HepG2 (cell line): ENCODE measurements around the gene ERCC5. TPM values are rescaled to one million over a fixed set of nuclear protein-coding genes. Genes with fewer than 3 reads are reported as not detected.

Experiments
- CBX1 ChIP-seq: IDR thresholded peaks from one replicate; pipeline ENCODE4 v1.6.1; 2016; ENCODE audit warnings: antibody characterized with exemption, low read depth
- CHD2 ChIP-seq: IDR thresholded peaks from 2 replicates; pipeline ENCODE4 v1.6.1; 2011; ENCODE audit warnings: low read depth, low read length, improper control_type of control experiment
- CREB1 ChIP-seq, 2 experiments: fragments of 450-650 bp in 1 of 2; IDR thresholded peaks; 2 replicates each; pipeline ENCODE4 v1.6.1; 2016 to 2017; ENCODE audit warnings: control low read depth in 1 of 2, mild to moderate bottlenecking in 1 of 2, missing compliant biosample characterization in 1 of 2, missing genetic modification characterization in 1 of 2
- EED ChIP-seq: sonication (generic); formaldehyde crosslinking; IDR thresholded peaks from 2 replicates; pipeline ENCODE4 v1.5.0; 2020; ENCODE audit warnings: mild to moderate bottlenecking, missing genetic modification reagents
- FUBP1 ChIP-seq: sonication (generic); formaldehyde crosslinking; IDR thresholded peaks from 2 replicates; pipeline ENCODE4 v1.5.1; 2020; ENCODE audit warnings: missing genetic modification reagents, mild to moderate bottlenecking, borderline replicate concordance
- HIC2 ChIP-seq: sonication (generic); formaldehyde crosslinking; IDR thresholded peaks from 2 replicates; pipeline ENCODE4 v1.9.0; 2022; ENCODE audit warnings: low read depth, missing genetic modification reagents
- HNRNPK ChIP-seq: fragments of 200-400 bp; formaldehyde crosslinking; IDR thresholded peaks from 2 replicates; pipeline ENCODE4 v1.6.1; 2018; ENCODE audit warnings: low read length, low read depth, moderate library complexity, mild to moderate bottlenecking; ENCODE audit not compliant: poor library complexity, severe bottlenecking
- JUN ChIP-seq: sonication (generic); formaldehyde crosslinking; IDR thresholded peaks from 2 replicates; pipeline ENCODE4 v1.4.0; 2020; ENCODE audit warnings: mild to moderate bottlenecking, missing genetic modification reagents
- MAF1 ChIP-seq: sonication (generic); formaldehyde crosslinking; IDR thresholded peaks from 2 replicates; pipeline ENCODE4 v1.5.0; 2020; ENCODE audit warnings: missing genetic modification reagents, borderline replicate concordance
- NFYC ChIP-seq: IDR thresholded peaks from 2 replicates; pipeline ENCODE4 v1.6.1; 2016; ENCODE audit warnings: missing genetic modification reagents, missing compliant biosample characterization
- NONO ChIP-seq, 2 experiments: fragments of 450-650 bp in 1 of 2; sonication (generic) in 1 of 2; formaldehyde crosslinking in 1 of 2; IDR thresholded peaks in 1 of 2; conservative IDR thresholded peaks in 1 of 2; 2 replicates each; pipeline versions ENCODE4 v1.6.1 to v1.8.0; 2017 to 2022; ENCODE audit warnings: mild to moderate bottlenecking in 1 of 2, missing genetic modification reagents in 1 of 2, moderate library complexity in 1 of 2
- NR2F2 ChIP-seq: IDR thresholded peaks from 2 replicates; pipeline ENCODE4 v1.6.1; 2012; ENCODE audit warnings: low read depth, inconsistent platforms, borderline replicate concordance
- SALL1 ChIP-seq: sonication (generic); formaldehyde crosslinking; IDR thresholded peaks from 2 replicates; pipeline ENCODE4 v1.8.0; 2022; ENCODE audit warnings: mild to moderate bottlenecking, missing genetic modification reagents
- TOE1 ChIP-seq: sonication (generic); formaldehyde crosslinking; IDR thresholded peaks from 2 replicates; pipeline ENCODE4 v1.4.0; 2020; ENCODE audit warnings: mild to moderate bottlenecking, missing genetic modification reagents
- UBTF ChIP-seq: sonication (generic); formaldehyde crosslinking; IDR thresholded peaks from 2 replicates; pipeline ENCODE4 v1.4.0; 2020; ENCODE audit warnings: mild to moderate bottlenecking, missing genetic modification reagents
- ZNF180 ChIP-seq: sonication (generic); formaldehyde crosslinking; IDR thresholded peaks from 2 replicates; pipeline ENCODE4 v1.4.0; 2020; ENCODE audit warnings: low read depth, missing genetic modification reagents, borderline replicate concordance
- ZNF446 ChIP-seq: sonication (generic); formaldehyde crosslinking; IDR thresholded peaks from 2 replicates; pipeline ENCODE4 v1.5.0; 2020; ENCODE audit warnings: mild to moderate bottlenecking, missing genetic modification reagents
- ZNF510 ChIP-seq: sonication (generic); formaldehyde crosslinking; IDR thresholded peaks from 2 replicates; pipeline ENCODE4 v1.4.0; 2020; ENCODE audit warnings: low read depth, mild to moderate bottlenecking, missing genetic modification reagents
- ZNF547 ChIP-seq: sonication (generic); formaldehyde crosslinking; IDR thresholded peaks from 2 replicates; pipeline ENCODE4 v1.5.1; 2020; ENCODE audit warnings: mild to moderate bottlenecking, missing genetic modification reagents
- ZNF598 ChIP-seq: sonication (generic); formaldehyde crosslinking; IDR thresholded peaks from 2 replicates; pipeline ENCODE4 v1.5.1; 2020; ENCODE audit warnings: mild to moderate bottlenecking, missing genetic modification reagents, borderline replicate concordance
- polyA plus RNA-seq, 8 experiments: library from polyadenylated mRNA; depleted of rRNA in 3 of 8; stranded (reverse) in 7 of 8; unstranded in 1 of 8; fragments of >200 nt; fragmentation: Illumina TruSeq in 4 of 8; extraction: Trizol in 4 of 8; gene quantifications; 2 replicates each; pipeline versions ENCODE4 v1.2.1 to v1.2.3, GENCODE V29; 2011 to 2016; ENCODE audit warnings: low read depth in 4 of 8, missing spikeins in 1 of 8, mixed read lengths in 1 of 8; ENCODE audit not compliant: insufficient read depth in 1 of 8
- total RNA-seq, 5 experiments: library from RNA; depleted of rRNA; stranded (reverse); fragments of >200 nt; fragmentation: Illumina TruSeq; extraction: Trizol; gene quantifications; 2 replicates each; pipeline ENCODE4 v1.2.3, GENCODE V29; 2016; ENCODE audit warnings: low read depth in 1 of 5
- TF ChIP-seq, protein P1 (sequence below): sonication (generic); formaldehyde crosslinking; IDR thresholded peaks from 2 replicates; pipeline ENCODE4 v1.4.0; 2020; ENCODE audit warnings: low read depth, mild to moderate bottlenecking, missing genetic modification reagents

ERCC5 gene
- total and polyA plus RNA-seq, 2 of the 13 experiments (the other 11 are each of a cell fraction or from before 2014, with no cell fraction given): 12.9 to 35.5 TPM

DNA sequence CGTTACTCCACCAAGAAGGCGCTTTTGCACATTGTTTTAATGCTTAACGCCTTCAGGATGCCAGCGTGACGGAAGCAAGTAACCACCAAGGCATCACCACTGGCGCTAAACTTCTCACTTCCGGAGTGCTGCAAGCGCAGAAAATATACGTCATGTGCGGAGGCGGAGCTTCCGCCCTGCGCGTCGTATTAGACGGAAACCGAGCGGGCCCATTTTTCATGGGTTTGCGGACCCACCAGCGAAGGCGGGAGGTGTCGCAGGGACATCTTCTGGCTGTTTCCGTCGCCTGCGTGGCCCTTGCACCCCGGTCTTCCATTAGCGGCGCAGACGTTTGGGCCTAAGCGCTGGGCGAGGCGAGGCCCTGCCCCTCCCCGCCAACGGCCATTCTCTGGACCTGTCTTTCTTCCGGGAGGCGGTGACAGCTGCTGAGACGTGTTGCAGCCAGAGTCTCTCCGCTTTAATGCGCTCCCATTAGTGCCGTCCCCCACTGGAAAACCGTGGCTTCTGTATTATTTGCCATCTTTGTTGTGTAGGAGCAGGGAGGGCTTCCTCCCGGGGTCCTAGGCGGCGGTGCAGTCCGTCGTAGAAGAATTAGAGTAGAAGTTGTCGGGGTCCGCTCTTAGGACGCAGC is at the start of gene ERCC5 (continued):
- TF ChIP-seq MAF1 (CRISPR knock-in tag) (peak; percentile 78; the same call in 1 of the 2 replicates), NR2F2 (peak; percentile 26; the same call in 1 of the 2 replicates), HIC2 (CRISPR knock-in tag) (no peak), HNRNPK (no peak), ZNF547 (CRISPR knock-in tag) (peak; percentile 85; the same call in 1 of the 2 replicates), JUN (CRISPR knock-in tag) (peak; percentile 16; the same call in 1 of the 2 replicates), ZNF598 (peak; percentile 92; the same call in 1 of the 2 replicates), NONO (IDR thresholded peaks at IDR 0.05) (no peak), NONO (CRISPR knock-in tag; conservative IDR thresholded peaks at IDR 0.05) (peak; percentile 98), ZNF180 (CRISPR knock-in tag) (peak; percentile 9; the same call in 1 of the 2 replicates), TOE1 (CRISPR knock-in tag) (no peak), NFYC (CRISPR knock-in tag) (peak; percentile 67), SALL1 (CRISPR knock-in tag) (peak; percentile 95), CREB1 (IDR thresholded peaks at IDR 0.05) (peak; percentile 97), CREB1 (CRISPR knock-in tag; IDR thresholded peaks at IDR 0.05) (peak; percentile 100), FUBP1 (peak; percentile 33; the same call in 1 of the 2 replicates), CHD2 (0 out of 2 replicates have a peak, but pooled peaks have one; percentile 8), ZNF446 (CRISPR knock-in tag) (no peak; the same call in 1 of the 2 replicates), EED (CRISPR knock-in tag) (0 out of 2 replicates have a peak, but pooled peaks have one; percentile 61), CBX1 (peak; percentile 90), UBTF (peak; percentile 96), ZNF510 (CRISPR knock-in tag) (no peak)
- TF ChIP-seq, protein P1, sequence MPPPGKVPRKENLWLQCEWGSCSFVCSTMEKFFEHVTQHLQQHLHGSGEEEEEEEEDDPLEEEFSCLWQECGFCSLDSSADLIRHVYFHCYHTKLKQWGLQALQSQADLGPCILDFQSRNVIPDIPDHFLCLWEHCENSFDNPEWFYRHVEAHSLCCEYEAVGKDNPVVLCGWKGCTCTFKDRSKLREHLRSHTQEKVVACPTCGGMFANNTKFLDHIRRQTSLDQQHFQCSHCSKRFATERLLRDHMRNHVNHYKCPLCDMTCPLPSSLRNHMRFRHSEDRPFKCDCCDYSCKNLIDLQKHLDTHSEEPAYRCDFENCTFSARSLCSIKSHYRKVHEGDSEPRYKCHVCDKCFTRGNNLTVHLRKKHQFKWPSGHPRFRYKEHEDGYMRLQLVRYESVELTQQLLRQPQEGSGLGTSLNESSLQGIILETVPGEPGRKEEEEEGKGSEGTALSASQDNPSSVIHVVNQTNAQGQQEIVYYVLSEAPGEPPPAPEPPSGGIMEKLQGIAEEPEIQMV (CRISPR knock-in tag): peak; percentile 87; the same call in 1 of the 2 replicates
